Measurements from ENCODE around the gene SORBS1.

DNA sequence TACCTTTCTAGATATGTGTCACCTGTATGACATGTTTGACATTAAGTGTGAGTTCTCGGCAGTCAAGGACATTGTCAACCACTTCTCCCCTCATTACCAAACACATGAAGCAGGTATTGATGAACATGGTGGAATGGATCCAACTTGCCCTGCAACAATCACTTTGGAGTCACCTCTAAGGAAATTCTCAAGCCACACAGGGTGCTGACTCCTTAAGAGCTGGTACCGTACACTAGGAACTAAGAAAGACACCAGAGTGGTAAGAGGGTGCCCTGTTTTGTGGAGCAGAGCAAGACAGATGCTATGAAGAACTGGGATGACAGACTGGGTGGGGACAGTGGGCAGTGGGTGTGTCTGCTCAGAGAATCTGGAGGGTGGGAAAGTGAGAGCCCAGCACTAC, 17.4 kb upstream of the SORBS1 start:
- TF ChIP-seq GATA2 (IDR thresholded peaks at IDR 0.05; ENCODE audit: low read depth, low read length) (no peak), GATA3 (IDR thresholded peaks at IDR 0.05; ENCODE audit: low read depth, low read length) (no peak)

All from SH-SY5Y (cell line).